Hematopoietic multipotent progenitor cell treated with erythropoietin and hydrocortisone succinate and interleukin-3 and kit ligand, for 4 days (in vitro differentiated cells): ENCODE results near the gene FOXB1.

Experiments used
- DNase-seq: peaks from one replicate; pipeline ENCODE4 v3.0.0-alpha.2; 2015

The FOXB1 gene

DNA sequence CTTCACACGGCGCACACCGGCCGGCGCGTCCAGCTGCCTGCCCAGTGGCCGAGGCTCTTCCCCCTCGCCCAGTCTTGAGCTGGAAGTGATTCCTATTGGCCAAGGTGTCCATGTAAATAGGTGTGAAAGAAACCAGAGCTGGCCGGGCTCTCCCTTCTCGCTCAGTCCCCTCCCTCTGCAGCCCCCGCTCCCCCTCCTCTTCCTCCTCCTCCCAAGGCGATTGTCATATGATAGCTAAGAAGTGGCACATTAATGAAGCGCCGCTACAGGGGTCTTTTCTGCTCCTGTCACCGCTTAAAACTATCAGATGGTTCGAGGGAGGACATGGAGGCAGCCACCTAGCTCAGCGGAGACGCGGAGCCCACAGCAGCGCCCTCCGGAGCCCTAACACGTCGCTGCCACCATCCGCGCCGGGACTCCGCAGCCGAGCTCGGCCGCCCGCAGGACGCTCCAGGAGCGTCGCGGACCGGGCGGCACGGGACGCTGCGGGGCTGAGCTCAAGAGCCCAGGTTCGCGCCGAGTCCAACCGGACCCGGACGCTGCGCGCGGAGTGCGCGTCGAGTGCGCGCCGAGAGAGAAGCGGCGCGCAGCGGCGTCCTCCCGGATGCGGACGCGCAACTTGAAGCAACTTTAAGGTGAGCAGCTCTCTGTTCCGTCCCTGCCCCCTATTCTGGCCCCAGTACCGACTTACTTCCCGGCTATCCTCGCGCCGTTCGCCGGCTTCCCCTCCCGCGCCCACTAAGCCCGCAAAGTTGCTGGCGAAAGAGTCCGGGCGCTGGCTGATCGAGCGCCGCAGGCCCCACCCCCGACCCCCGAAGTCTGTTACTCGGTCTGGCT lies at the start of gene FOXB1:
TSS of gene FOXB1 (plus strand) at position 303 of the 837 bp plus-strand sequence. CDS start 653 bp downstream, outside the sequence.
- DNase-seq = no peak

DNA sequence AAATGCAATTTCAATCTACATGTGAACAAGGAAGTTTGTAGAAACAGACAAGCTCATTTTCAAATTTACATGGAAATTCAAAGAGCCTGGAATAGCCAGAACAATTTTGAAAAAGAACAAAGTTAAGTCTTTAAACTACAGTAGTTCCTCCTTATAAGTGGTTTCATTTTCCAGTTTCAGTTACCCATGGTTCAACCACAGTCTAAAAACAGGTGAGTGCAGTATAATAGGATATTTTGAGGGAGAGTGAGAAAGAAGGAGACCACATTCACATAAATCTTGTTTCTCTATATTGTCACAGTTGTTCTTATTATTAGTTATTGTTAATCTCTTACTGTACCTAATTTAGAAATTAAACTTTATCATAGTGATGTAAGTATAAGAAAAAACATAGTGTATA lies 45.8 kb upstream of the FOXB1 start:
- DNase-seq = no peak

DNA sequence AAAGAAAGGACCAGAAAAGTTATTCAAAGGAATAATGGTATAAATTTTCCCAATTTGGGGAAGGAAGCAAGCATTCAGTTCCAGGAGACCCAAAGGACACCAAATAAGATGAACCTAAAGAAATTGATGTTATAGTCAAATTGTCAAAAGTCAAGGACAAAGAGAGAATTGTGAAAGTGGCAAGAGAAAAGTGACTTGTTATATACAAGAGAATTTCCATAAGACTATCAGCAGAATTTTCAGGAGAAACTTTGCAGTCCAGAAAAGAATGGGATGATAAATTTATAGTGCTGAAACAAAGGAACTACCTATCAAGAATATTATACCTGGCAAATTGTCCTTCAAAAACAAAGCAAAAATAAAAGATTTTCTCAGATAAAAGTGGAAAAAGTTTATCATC lies 43.8 kb upstream of the FOXB1 start:
- DNase-seq = no peak

DNA sequence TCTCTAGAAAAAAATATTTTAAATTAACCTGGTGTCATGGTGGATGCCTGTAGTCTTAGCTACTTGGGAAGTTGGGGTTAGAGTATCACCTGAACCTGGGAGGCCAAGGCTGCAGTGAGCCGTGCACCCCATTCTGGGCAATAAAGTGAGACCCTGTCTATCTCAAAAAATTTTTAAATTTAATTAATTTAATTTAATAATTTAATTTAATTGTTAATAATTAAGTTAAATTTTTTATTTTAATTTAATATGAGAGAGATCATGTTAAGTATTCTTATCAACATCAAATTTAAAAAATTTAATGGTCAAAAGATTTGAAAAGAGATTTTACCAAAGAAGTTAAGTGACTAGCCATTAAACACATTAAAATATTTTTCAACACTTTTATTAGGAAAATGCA lies 40.8 kb upstream of the FOXB1 start:
- DNase-seq = no peak

DNA sequence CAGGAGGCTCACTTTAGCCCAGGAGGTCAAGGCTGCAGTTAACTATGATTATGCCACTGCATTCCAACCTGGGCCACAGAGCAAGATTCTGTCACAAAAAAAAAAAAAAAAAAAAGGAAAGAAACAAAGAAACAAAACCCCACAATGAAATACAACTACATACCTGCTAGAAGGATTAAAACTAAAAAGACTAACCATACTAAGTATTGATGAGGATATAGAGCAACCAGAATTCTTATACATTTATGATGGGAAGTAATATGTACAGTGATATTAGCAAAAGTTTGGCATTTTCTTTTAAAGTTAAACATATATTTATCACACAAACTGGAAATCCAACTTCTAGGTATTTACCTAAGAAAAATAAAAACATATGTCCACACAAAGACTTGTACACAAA lies 40.2 kb upstream of the FOXB1 start:
- DNase-seq = no peak

DNA sequence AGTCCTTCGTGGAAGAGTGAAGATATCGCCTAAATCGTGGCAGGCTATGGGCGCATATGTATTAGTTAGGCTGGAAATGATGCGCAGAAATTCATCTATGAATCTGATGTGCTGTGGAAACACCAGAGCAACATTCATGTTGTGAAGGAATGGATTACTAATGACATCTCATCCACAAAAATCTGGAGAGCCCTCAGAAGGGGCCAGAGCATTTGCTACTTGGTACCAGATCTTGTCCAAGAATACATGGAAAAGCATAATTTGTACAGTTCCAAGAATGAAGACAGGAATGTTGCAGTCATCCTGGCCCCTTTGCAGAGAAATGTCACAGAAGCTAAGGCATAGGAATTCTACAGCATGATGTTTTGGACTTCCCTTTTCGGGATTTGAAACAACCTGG lies 38.4 kb upstream of the FOXB1 start:
- no peak for DNase-seq

DNA sequence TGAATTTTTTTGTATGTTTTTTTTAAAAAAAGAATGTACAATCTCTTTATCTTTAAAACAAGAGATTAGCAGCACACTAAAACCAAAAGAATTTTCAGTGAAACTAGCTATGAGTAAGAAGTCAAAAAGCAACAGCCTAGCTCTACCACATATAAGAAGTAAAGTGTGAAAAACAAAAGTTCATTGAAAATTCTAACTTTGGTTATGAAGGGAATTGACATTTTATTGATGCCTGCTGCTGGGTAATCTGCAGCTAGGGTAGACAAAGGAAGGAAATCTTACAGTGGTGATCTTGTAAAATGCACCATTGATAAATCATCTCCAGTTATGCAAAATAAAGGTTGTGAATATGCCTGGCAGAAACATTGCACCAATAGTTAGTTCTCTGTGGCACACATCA lies 37.8 kb upstream of the FOXB1 start:
- DNase-seq = no peak

DNA sequence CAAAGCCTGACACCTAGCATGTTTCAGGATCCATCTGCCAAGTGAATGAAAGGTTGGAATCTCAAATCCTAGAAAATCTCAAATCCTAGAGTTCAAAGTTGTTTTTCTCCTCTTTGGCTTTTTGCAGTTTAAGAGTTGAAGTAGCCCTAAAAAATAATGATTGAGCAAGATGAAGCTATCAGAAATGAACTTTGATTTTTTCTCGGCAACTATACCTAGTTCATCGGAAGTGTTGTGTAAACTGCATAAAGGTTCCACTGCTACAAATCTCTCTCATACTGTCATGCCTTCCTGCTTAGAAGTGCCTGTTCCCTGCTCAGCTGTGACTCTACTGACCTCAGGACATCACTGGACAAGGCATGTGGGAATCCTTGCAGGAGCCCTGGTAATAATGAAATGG lies 35.8 kb upstream of the FOXB1 start:
- DNase-seq = no peak

DNA sequence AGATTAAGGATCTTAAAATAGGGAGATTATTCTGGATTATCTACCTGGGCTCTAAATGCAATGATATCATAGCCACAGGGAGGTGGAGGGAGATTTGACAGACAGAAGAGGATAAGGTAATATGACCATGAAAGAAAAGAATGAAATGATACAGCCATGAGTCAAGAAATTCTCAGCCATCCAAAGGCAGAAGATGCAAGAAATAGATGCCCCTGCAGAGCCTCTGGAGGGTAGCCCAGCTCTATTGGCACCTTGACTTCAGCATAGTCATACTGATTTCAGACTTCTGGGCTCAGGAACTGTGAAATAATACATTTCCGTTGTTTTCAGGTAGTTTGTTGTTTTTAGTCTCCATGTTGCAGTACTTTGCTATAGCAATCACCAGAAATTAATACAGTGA lies 31.9 kb upstream of the FOXB1 start:
- DNase-seq = no peak

DNA sequence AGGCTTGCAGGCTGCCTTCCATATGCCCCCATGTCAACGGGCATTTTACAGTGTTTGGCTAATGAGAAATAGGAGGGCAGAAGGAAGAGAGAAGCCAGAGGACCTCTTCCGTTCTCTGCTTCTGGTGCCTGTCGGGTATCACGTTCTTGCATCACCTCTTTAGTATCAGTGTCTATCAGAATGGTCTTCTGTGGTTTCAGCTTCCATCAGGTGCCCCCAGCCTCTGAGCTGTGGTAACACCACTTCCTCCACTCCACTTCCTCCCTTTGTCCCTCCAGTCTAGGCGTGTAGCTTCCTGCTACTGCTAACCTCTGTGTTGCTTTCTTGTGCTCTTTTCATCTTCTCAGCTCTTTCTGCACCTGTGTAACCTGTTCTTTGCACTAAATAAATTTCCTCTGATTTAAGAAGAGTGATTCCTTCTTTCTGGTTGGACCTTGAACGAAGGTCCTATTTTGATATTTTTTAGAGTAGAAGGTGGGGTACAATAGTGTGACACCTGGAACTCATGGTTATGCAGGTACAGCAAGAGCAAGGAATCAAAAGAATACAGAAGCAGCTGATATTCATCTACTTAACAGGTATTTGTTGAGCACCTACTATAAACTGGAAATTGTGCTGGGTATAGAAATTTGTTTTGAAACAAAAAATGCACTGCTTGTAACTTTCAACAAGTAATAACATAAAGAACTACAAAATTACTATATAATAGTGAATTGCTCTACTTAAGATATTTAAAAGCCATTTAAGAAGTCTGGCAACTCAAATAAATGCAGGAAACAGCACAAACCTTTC lies 27.4 kb upstream of the FOXB1 start:
- DNase-seq = peak; percentile 93

DNA sequence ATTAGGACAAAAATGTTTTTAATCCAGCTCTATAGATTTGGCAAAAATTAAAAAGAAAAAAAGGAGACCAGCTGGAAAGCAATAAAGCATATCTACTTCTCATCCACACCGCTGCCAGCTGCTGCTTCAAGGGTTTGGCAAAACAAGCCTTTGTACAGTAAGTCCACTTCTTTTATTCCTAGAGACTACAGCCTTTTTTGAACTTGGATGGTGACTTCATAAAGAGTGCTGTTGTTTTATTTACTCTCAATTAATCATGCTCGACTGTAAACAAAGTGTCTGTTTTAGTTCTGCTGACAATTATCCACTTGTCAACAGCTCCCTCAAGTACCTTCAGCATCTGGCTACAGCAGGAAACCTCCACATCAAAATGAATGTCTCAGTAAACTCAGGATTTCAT lies 12.3 kb upstream of the FOXB1 start:
- DNase-seq = no peak

DNA sequence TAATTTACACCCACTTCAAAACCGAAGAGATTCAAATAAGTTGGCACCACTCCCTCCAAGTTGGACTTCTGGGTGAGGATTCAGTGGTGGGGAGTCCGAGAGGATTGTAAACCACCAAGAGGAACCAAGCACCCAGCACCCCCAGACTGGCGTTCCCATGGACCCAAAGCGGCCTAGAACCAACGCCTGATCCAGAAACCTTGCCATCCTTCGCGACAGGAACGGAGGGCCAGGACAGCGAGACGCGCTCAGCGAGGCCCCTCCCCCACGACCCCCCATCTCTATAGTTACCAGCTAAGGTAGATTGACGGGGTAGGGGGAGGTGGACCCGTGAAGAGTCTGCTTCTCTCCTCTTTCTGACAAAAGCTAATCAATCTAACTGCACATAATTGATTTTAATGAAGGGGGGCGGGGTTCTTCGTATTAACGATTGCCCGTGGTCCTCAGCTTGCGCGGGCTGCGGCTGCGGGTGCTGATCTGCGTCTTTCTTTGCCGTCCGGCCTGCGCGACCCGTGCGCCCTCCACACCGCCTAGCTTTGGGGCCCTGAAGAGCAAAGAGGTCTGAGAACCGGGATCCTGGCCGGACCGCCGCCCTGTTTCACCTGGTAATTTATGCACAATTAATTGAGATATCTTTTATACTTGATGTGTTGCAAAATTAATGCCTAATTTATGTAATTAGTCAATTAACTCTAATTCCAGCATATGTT lies 10.9 kb upstream of the FOXB1 start:
- no peak for DNase-seq

DNA sequence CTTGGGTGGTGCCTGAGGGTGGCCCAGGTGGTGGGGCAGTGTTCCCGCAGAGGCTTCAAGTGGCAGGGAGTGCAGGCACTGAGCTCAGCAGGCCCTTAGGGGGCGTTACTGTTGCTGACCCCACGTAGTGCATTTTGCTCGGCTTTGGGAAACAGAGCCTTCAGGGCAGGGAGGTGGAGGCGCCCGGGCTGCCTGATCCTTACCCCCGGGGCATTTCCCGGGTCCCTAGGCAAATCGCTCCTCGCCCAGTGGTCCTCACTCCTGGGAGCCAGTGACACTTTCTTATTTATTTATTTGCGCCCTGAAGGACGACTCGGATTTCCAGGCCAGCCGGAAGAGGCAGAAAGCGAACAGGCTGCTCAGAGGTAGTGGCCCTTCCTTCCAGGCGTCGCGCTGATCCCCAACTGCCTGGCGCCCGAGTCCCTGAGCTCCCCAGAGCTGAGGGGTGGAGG lies 10.1 kb upstream of the FOXB1 start:
- DNase-seq = peak; percentile 50

DNA sequence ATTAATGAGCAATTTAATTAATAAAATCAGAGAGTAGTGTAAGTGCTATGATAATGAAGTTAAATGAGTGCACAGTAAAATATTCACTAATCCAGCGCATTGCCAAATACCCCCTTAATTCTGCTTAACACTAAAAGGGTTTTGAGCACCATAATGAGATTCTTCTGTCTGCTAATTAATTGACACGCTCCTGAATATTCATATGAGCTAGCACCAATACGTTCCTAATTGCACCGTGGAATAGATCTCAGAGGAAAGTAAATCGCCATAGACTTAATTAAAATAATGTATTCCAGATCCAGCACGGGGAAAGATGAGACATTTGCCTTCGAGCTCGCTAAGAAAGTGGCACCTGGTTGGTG lies 9.6 kb upstream of the FOXB1 start:
- no peak for DNase-seq

DNA sequence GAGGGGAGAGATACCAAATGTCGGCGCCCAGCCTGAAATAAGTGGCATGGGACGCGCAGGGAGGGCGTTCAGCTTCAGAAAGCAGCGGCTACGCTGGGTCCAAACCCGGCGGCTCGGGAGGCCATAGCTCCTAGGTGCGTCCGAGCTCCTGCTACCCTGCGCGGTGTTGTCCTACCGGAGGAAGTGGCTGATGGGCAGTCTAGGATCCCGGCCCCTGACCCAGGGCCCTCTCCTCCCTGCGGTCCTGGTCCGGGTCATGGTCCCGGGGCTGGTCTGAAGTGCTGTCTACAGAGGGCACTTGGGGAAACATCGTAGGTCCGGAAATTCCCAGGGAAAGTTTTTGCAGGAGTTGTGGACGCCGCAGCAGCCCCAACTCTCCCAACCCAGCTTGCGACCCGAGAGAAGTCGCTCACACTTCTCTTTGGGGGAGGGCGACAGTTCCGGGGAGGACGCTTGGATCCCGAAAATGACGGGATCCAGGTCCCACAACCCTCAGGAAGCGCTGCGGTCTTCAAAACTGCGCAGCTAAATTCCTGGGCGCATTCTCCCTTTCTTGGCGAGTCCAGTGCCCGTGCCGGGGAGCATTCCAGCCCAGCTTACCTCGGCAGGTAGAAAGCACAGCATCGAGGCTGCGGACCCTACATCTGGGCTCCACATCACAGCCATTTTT lies 9.1 kb upstream of the FOXB1 start:
- DNase-seq = no peak

DNA sequence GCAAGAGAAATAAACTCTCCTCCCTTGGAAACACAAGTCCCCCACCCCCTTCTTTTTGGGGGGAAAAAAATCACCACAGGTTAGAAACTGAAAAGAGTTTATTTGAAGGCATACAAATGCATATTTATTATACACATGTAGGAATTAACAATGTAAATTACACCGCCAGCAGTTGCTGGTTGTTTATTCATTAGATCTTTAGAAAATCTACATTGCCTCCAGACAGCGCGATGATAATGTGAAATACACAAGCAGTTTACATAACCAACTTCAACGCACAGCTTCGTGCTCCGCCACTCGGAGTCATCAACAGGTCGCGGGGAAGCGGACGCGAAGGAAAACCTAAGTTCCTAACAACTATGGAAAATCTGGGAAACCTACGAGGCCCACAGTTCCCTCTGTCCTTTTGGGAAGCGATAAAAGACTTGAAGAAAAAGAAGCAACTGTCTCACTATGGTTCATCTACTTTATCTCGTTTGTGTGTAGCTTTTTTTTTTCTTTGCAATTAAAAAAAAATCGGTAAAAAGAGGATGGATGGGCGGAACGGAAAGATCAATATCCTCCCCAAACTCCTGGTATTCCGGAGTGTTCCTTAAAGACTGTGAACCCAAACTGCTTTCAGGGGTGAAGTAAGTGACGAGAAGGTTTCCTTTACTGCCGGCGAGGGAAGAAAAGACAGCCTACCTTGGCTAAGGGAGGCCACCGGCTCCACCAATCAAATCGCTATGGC lies 8.4 kb upstream of the FOXB1 start:
- no peak for DNase-seq

DNA sequence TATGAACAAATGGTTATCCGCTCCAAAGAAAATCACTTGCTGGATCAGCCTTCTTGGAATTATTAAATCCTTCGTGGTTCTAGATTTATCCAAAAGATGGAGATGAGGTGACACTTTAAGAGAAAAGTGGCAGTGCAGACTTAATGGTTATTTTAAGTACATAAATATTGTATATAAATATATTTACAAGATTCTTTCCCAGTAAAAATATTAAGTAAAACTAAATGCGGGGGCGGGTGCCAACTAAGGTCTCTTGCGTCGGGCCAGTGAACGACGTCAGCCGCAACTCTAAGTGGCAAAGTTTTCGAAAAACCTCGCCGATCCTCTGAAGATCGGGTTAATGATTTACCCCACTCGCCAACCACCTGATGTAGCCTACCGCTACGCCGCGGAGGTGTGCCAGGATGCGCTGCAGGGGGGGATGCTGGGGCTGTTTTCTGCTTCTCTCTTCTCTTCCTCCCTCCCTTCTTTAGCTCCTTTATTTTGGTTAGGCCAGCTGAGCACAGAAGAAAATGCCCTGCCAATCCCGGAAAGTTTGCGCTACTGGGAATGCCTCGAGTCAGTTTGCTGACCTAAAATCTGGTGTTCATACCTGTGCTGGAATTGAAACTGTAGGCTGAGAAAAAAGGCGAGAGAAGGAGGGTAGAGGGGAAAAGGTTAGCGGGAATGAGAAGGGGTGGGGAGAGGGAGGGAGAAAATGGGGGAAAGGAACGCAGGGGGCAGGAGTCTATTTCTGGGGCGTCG lies 7.6 kb upstream of the FOXB1 start:
- no peak for DNase-seq

DNA sequence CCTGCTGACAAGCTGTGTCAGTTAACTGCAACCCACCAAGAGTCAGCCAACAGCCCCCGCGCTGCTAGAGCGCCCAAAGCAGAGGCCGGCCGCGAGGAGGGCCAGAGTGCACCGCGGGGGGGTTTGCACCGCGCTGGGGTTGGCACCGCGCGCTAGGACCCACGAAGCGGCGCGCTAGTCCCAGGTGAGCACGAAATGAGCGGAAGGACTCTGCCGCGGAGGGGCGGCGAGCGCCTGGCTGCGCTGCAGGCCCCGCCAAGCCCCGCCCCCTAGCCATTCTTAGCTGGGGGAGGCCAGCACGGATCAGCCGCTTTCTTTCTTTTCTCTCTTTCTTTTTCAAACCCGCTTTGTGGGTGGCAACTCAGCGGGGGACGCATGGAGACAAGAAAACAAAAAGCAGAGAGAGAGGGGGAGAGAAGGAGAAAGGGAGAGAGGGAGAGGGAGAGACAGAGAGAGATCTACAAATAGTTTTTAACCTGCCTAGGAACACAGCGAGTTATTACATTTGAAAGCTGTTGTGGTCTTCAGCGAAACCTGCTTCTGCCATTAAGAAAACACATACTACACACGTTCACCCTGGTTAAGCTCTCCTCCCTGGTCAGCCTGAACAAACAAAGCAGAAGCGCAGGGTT lies 6.9 kb upstream of the FOXB1 start:
- no peak for DNase-seq

DNA sequence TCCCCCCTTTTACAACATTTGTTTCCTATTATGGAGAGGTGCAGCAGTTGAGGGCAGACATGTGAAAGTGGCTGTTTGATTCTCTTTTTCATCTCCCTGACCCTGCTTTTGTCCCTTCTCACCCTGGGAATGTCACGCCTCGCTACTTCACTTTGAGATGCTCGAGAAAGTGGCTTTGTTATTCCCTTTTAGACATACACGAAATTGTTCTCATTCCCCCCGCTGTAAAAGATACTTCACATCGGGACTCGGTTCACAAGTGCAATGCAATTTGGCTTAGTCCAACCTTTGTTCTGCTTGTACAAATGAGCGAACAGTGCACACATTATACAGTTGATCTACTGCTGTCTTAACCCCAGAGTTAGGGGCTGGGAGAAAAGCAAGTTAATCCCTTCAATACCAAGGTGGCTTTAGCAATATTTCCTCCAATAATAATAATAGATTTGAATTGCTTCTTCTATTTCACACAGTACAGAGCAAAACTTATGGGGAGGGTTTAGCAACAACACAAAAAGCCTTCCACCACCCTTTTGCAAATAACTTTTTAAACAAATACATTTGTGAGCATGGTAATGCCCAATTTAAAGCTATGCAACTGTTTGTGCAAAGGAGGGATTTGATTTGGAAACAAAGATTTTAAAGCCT lies 5.7 kb upstream of the FOXB1 start:
- no peak for DNase-seq

DNA sequence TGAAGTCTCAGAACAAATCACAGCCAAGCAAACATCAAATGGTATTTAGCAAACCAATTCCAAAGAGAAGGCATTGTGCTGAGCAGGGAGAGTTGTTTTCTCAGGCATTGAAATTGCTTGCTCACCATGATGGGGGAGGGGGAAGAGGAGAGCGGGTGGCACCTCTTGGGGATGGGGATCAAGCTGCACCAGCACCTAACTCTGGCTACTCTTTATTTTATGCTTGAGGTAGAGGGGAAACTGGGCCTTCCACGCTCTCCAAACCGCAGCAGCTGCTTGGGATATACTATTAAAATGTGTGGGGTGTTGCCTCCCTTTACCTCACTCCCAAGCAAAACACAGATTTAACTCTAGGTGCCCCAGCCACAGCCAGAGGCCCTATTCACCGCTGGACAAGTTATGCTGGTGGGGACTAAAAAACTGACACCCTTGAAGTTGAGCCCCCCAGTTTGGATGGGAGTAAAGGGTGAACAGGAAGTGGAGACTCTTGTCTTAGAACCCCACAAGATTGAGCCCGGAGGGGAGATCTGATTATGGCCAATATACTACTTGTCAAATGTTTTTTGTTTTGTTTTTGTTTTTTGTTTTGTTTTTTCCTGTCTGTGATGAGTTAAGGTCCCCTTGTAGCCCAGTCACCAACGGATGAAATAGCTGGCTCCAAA lies 5.0 kb upstream of the FOXB1 start:
- DNase-seq = no peak
